A549 (cell line): ENCODE data around the gene RFTN2.

Experiments
- CHD2 ChIP-seq: fragments of 150-350 bp; IDR thresholded peaks from 2 replicates; pipeline ENCODE4 v1.6.1; 2014; ENCODE audit warnings: low read length; ENCODE audit not compliant: partially characterized antibody
- CHD4 ChIP-seq: fragments of 200-600 bp; sonication (generic); IDR thresholded peaks from 2 replicates; pipeline ENCODE4 v1.6.1; 2016; ENCODE audit warnings: antibody characterized with exemption, mild to moderate bottlenecking, borderline replicate concordance
- CTCF ChIP-seq: fragments of >200 bp; sonication (Bioruptor Twin); formaldehyde crosslinking; IDR thresholded peaks from 3 replicates; pipeline ENCODE4 v1.5.1; 2016
- JUN ChIP-seq, 2 experiments: fragments of >200 bp; sonication (Bioruptor Twin); formaldehyde crosslinking; IDR thresholded peaks; 2 replicates in 1 of 2; 3 replicates in 1 of 2; pipeline ENCODE4 v1.6.1; 2016 to 2017
- POLR2A ChIP-seq: IDR thresholded peaks from 2 replicates; pipeline ENCODE4 v1.6.1; 2012; ENCODE audit warnings: mild to moderate bottlenecking, low read length
- RAD21 ChIP-seq, 2 experiments: fragments of >200 bp in 1 of 2; sonication (Bioruptor Twin) in 1 of 2; formaldehyde crosslinking in 1 of 2; IDR thresholded peaks in 1 of 2; conservative IDR thresholded peaks in 1 of 2; 2 replicates in 1 of 2; 3 replicates in 1 of 2; pipeline ENCODE4 v1.6.1; 2012 to 2018; ENCODE audit warnings: inconsistent platforms in 1 of 2
- RFX5 ChIP-seq: fragments of 450-650 bp; IDR thresholded peaks from 2 replicates; pipeline ENCODE4 v1.7.1; 2014; ENCODE audit warnings: antibody characterized with exemption, mild to moderate bottlenecking, moderate library complexity
- ZC3H11A ChIP-seq: fragments of 450-650 bp; IDR thresholded peaks from 2 replicates; pipeline ENCODE4 v1.6.1; 2014; ENCODE audit warnings: antibody characterized with exemption, mild to moderate bottlenecking
- TF ChIP-seq, protein P1 (sequence below): IDR thresholded peaks from 2 replicates; pipeline ENCODE4 v1.6.1; 2012; ENCODE audit warnings: low read depth, borderline replicate concordance
- TF ChIP-seq, protein P2 (sequence below): fragments of 450-650 bp; IDR thresholded peaks from 2 replicates; pipeline ENCODE4 v1.6.1; 2014; ENCODE audit warnings: antibody characterized with exemption
- TF ChIP-seq, protein P3 (sequence below): fragments of 200-600 bp; sonication (generic); IDR thresholded peaks from 2 replicates; pipeline ENCODE4 v1.6.1; 2016; ENCODE audit warnings: antibody characterized with exemption, mild to moderate bottlenecking, moderate library complexity

DNA sequence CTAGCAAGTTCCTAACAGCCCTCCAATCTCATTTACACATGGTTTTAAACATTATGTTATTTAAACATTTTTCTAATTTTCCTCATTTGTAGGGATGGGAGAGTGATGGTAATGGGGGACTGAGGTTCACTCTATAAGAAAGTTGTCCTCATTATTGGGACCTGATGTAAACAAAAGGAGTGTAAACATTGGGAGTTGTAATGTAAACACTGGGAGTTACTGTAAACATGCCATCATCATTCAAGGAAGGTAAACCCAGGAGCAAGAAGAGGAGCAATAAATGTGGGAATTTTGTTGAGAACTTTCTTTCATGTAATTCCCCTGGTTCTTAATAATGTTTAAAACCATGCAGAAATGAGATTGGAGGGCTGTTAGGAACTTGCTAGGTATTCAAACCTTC is 17.8 kb downstream of the RFTN2 start:
- TF ChIP-seq RAD21 (conservative IDR thresholded peaks at IDR 0.05 in 1 of 2, IDR thresholded peaks at IDR 0.05 in 1 of 2) = no peak
- no peak for TF ChIP-seq POLR2A
- TF ChIP-seq CTCF = no peak
- TF ChIP-seq, protein P1, sequence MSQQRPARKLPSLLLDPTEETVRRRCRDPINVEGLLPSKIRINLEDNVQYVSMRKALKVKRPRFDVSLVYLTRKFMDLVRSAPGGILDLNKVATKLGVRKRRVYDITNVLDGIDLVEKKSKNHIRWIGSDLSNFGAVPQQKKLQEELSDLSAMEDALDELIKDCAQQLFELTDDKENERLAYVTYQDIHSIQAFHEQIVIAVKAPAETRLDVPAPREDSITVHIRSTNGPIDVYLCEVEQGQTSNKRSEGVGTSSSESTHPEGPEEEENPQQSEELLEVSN = no peak
- no peak for TF ChIP-seq JUN (IDR thresholded peaks at IDR 0.05)
- TF ChIP-seq, protein P2, sequence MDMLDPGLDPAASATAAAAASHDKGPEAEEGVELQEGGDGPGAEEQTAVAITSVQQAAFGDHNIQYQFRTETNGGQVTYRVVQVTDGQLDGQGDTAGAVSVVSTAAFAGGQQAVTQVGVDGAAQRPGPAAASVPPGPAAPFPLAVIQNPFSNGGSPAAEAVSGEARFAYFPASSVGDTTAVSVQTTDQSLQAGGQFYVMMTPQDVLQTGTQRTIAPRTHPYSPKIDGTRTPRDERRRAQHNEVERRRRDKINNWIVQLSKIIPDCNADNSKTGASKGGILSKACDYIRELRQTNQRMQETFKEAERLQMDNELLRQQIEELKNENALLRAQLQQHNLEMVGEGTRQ = no peak
- no peak for TF ChIP-seq RFX5
- TF ChIP-seq, protein P3, sequence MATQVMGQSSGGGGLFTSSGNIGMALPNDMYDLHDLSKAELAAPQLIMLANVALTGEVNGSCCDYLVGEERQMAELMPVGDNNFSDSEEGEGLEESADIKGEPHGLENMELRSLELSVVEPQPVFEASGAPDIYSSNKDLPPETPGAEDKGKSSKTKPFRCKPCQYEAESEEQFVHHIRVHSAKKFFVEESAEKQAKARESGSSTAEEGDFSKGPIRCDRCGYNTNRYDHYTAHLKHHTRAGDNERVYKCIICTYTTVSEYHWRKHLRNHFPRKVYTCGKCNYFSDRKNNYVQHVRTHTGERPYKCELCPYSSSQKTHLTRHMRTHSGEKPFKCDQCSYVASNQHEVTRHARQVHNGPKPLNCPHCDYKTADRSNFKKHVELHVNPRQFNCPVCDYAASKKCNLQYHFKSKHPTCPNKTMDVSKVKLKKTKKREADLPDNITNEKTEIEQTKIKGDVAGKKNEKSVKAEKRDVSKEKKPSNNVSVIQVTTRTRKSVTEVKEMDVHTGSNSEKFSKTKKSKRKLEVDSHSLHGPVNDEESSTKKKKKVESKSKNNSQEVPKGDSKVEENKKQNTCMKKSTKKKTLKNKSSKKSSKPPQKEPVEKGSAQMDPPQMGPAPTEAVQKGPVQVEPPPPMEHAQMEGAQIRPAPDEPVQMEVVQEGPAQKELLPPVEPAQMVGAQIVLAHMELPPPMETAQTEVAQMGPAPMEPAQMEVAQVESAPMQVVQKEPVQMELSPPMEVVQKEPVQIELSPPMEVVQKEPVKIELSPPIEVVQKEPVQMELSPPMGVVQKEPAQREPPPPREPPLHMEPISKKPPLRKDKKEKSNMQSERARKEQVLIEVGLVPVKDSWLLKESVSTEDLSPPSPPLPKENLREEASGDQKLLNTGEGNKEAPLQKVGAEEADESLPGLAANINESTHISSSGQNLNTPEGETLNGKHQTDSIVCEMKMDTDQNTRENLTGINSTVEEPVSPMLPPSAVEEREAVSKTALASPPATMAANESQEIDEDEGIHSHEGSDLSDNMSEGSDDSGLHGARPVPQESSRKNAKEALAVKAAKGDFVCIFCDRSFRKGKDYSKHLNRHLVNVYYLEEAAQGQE = no peak
- no peak for TF ChIP-seq ZC3H11A
- TF ChIP-seq CHD4 = no peak
- TF ChIP-seq CHD2 = no peak
